HepG2 (cell line): ENCODE results near the gene PTGIS. TPM values are rescaled to one million over a fixed set of nuclear protein-coding genes. Genes with fewer than 3 reads are reported as not detected.

Experiments
- ARID2 ChIP-seq: sonication (generic); formaldehyde crosslinking; IDR thresholded peaks from 2 replicates; pipeline ENCODE4 v1.8.1; 2022; ENCODE audit warnings: mild to moderate bottlenecking, missing genetic modification reagents, borderline replicate concordance
- CHD4 ChIP-seq: fragments of 200-600 bp; sonication (generic); IDR thresholded peaks from 2 replicates; pipeline ENCODE4 v1.7.0; 2017; ENCODE audit warnings: mild to moderate bottlenecking, low read length, borderline replicate concordance
- ELF1 ChIP-seq: sonication (generic); formaldehyde crosslinking; IDR thresholded peaks from 2 replicates; pipeline ENCODE4 v1.4.0; 2020; ENCODE audit warnings: missing genetic modification reagents
- GABPB1 ChIP-seq: IDR thresholded peaks from 2 replicates; pipeline ENCODE4 v1.6.1; 2016; ENCODE audit warnings: mild to moderate bottlenecking, missing genetic modification reagents, moderate library complexity, missing compliant biosample characterization
- HNRNPL ChIP-seq: fragments of 200-400 bp; formaldehyde crosslinking; IDR thresholded peaks from 2 replicates; pipeline ENCODE4 v1.6.1; 2017; ENCODE audit warnings: mild to moderate bottlenecking, low read depth, low read length
- KLF9 ChIP-seq: IDR thresholded peaks from 2 replicates; pipeline ENCODE4 v1.6.1; 2016; ENCODE audit warnings: low read depth
- MBD4 ChIP-seq: IDR thresholded peaks from 2 replicates; pipeline ENCODE4 v1.6.1; 2012; ENCODE audit warnings: low read length, inconsistent platforms, borderline replicate concordance
- MEIS2 ChIP-seq: sonication (generic); formaldehyde crosslinking; IDR thresholded peaks from 2 replicates; pipeline ENCODE4 v1.9.0; 2021; ENCODE audit warnings: mild to moderate bottlenecking, missing genetic modification reagents
- PITX1 ChIP-seq: sonication (generic); formaldehyde crosslinking; IDR thresholded peaks from 2 replicates; pipeline ENCODE4 v1.5.1; 2020; ENCODE audit warnings: mild to moderate bottlenecking, missing genetic modification reagents
- SMARCC2 ChIP-seq: fragments of 450-650 bp; IDR thresholded peaks from 2 replicates; pipeline ENCODE4 v1.6.1; 2017; ENCODE audit warnings: antibody characterized with exemption, mild to moderate bottlenecking
- TBP ChIP-seq: sonication (generic); formaldehyde crosslinking; IDR thresholded peaks from 2 replicates; pipeline ENCODE4 v1.5.0; 2020; ENCODE audit warnings: missing genetic modification reagents
- ZBTB43 ChIP-seq: sonication (generic); formaldehyde crosslinking; conservative IDR thresholded peaks from 2 replicates; pipeline ENCODE4 v1.4.0; 2020; ENCODE audit warnings: missing genetic modification reagents
- ZNF10 ChIP-seq: sonication (generic); formaldehyde crosslinking; IDR thresholded peaks from 2 replicates; pipeline ENCODE4 v1.4.0; 2020; ENCODE audit warnings: mild to moderate bottlenecking, low read depth, missing genetic modification reagents, borderline replicate concordance
- ZNF138 ChIP-seq: sonication (generic); formaldehyde crosslinking; IDR thresholded peaks from 2 replicates; pipeline ENCODE4 v1.5.0; 2020; ENCODE audit warnings: mild to moderate bottlenecking, low read depth, missing genetic modification reagents
- ZNF282 ChIP-seq: fragments of 450-650 bp; IDR thresholded peaks from 2 replicates; pipeline ENCODE4 v1.6.1; 2018; ENCODE audit not compliant: partially characterized antibody
- ZNF292 ChIP-seq: sonication (generic); formaldehyde crosslinking; IDR thresholded peaks from 2 replicates; pipeline ENCODE4 v1.8.1; 2022; ENCODE audit warnings: mild to moderate bottlenecking, low read depth, missing genetic modification reagents, borderline replicate concordance
- ZNF460 ChIP-seq: sonication (generic); formaldehyde crosslinking; IDR thresholded peaks from 2 replicates; pipeline ENCODE4 v1.5.1; 2020; ENCODE audit warnings: missing genetic modification reagents, mild to moderate bottlenecking, borderline replicate concordance
- ZNF563 ChIP-seq: sonication (generic); formaldehyde crosslinking; IDR thresholded peaks from 2 replicates; pipeline ENCODE4 v1.8.0; 2022; ENCODE audit warnings: mild to moderate bottlenecking, moderate library complexity, missing genetic modification reagents
- ZNF687 ChIP-seq: sonication (generic); formaldehyde crosslinking; IDR thresholded peaks from 2 replicates; pipeline ENCODE4 v1.5.1; 2020; ENCODE audit warnings: mild to moderate bottlenecking, missing genetic modification reagents, moderate library complexity
- ZNF776 ChIP-seq: sonication (generic); formaldehyde crosslinking; IDR thresholded peaks from 2 replicates; pipeline ENCODE4 v1.4.0; 2020; ENCODE audit warnings: mild to moderate bottlenecking, missing genetic modification reagents
- ZNF883 ChIP-seq: sonication (generic); formaldehyde crosslinking; IDR thresholded peaks from 2 replicates; pipeline ENCODE4 v1.5.1; 2020; ENCODE audit warnings: mild to moderate bottlenecking, missing genetic modification reagents; ENCODE audit errors: not compliant biosample characterization
- polyA plus RNA-seq, 8 experiments: library from polyadenylated mRNA; depleted of rRNA in 3 of 8; stranded (reverse) in 7 of 8; unstranded in 1 of 8; fragments of >200 nt; fragmentation: Illumina TruSeq in 4 of 8; extraction: Trizol in 4 of 8; gene quantifications; 2 replicates each; pipeline versions ENCODE4 v1.2.1 to v1.2.3, GENCODE V29; 2011 to 2016; ENCODE audit warnings: low read depth in 4 of 8, missing spikeins in 1 of 8, mixed read lengths in 1 of 8; ENCODE audit not compliant: insufficient read depth in 1 of 8
- total RNA-seq, 5 experiments: library from RNA; depleted of rRNA; stranded (reverse); fragments of >200 nt; fragmentation: Illumina TruSeq; extraction: Trizol; gene quantifications; 2 replicates each; pipeline ENCODE4 v1.2.3, GENCODE V29; 2016; ENCODE audit warnings: low read depth in 1 of 5
- TF ChIP-seq, protein P1 (sequence below): sonication (generic); formaldehyde crosslinking; conservative IDR thresholded peaks from 2 replicates; pipeline ENCODE4 v1.5.0; 2020; ENCODE audit warnings: missing genetic modification reagents
- TF ChIP-seq, protein P2 (sequence below): sonication (generic); formaldehyde crosslinking; IDR thresholded peaks from 2 replicates; pipeline ENCODE4 v1.5.0; 2020; ENCODE audit warnings: missing genetic modification reagents

Gene PTGIS
- total and polyA plus RNA-seq, 2 of the 13 experiments (the other 11 are each of a cell fraction or from before 2014, with no cell fraction given) = not detected

GRCh38 chr20:49594143-49594930 lies 26.4 kb upstream of the PTGIS start (continued):
- TF ChIP-seq ZNF292 (CRISPR knock-in tag) (peak; percentile 78; the same call in 1 of the 2 replicates), HNRNPL (peak; percentile 75; the same call in 1 of the 2 replicates), ZBTB43 (CRISPR knock-in tag) (no peak), SMARCC2 (no peak), ZNF282 (no peak), GABPB1 (CRISPR knock-in tag) (peak; percentile 58), ELF1 (peak; percentile 15; the same call in 1 of the 2 replicates), ZNF776 (CRISPR knock-in tag) (peak; percentile 47; the same call in 1 of the 2 replicates), ARID2 (no peak), TBP (CRISPR knock-in tag) (no peak), ZNF563 (CRISPR knock-in tag) (no peak), ZNF10 (no peak), ZNF460 (CRISPR knock-in tag) (no peak), CHD4 (no peak), ZNF138 (CRISPR knock-in tag) (no peak), MBD4 (no peak), KLF9 (CRISPR knock-in tag) (no peak), ZNF687 (peak; percentile 60), PITX1 (CRISPR knock-in tag) (peak; percentile 11; the same call in 1 of the 2 replicates), ZNF883 (CRISPR knock-in tag) (peak; percentile 74), MEIS2 (CRISPR knock-in tag) (no peak)
- TF ChIP-seq, protein P1, sequence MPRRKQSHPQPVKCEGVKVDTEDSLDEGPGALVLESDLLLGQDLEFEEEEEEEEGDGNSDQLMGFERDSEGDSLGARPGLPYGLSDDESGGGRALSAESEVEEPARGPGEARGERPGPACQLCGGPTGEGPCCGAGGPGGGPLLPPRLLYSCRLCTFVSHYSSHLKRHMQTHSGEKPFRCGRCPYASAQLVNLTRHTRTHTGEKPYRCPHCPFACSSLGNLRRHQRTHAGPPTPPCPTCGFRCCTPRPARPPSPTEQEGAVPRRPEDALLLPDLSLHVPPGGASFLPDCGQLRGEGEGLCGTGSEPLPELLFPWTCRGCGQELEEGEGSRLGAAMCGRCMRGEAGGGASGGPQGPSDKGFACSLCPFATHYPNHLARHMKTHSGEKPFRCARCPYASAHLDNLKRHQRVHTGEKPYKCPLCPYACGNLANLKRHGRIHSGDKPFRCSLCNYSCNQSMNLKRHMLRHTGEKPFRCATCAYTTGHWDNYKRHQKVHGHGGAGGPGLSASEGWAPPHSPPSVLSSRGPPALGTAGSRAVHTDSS (CRISPR knock-in tag) = no peak
- TF ChIP-seq, protein P2, sequence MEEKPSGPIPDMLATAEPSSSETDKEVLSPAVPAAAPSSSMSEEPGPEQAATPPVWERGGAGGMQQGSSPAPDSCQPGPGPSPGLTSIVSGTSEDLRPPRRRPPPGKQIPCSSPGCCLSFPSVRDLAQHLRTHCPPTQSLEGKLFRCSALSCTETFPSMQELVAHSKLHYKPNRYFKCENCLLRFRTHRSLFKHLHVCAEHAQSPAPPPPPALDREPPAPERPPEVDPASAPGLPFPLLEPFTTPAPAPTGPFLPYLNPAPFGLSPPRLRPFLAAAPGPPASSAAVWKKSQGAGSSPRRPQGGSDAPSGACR (CRISPR knock-in tag) = 0 out of 2 replicates have a peak, but pooled peaks have one; percentile 11
